Measurements from ENCODE around the gene ARAP1. TPM values are rescaled to one million over a fixed set of nuclear protein-coding genes. Genes with fewer than 3 reads are reported as not detected.

ARAP1 gene
- total RNA-seq, 1 donor from 2014 or later, result 17.6 TPM

DNA sequence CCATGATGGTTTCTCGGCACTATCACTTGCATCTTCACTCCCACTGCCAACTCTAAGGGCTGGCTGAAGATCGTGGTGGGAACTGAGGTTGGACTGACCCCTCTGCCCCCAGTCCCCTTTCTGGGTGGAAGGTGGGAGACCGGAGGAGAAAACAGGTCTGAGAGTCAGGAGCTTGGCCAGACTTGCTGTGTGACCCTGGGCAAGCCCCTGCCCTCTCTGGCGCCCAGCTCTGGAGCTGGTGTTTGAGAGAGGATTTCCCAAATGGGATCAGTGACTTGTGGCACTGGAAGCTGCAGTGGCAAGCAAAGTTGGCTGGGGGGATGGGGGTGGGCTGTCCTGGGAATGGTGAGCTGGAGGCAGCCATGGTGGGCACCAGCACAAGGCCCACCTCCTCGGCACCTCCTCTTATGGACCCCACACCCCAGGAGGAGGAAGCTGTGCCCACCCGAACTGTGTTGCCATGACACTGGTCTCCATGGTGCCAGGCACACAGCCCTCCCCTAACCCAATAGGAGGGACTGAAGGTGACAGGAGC lies 71.5 kb downstream of the ARAP1 start:
- Histone ChIP-seq H3F3A (ENCODE audit: low read depth) (no peaks in the 10 kb centered on the region), H3K36me3 (no peaks in the 10 kb centered on the region), H3K79me2 (ENCODE audit: low read depth) (no peaks in the 10 kb centered on the region), H3K4me3 (no peak overlapping the region), H4K20me1 (ENCODE audit: low read depth) (peaks cover 57% of the 10 kb centered on the region), H3K27ac (no peak overlapping the region), H3K9me3 (ENCODE audit: low read depth) (no peaks in the 10 kb centered on the region), H3K4me1 (peaks cover 9% of the 10 kb centered on the region), H3K27me3 (peaks cover 42% of the 10 kb centered on the region), H3K9ac (no peak overlapping the region), H2AFZ (replicated peaks) (no peak overlapping the region), H3K4me2 (no peak overlapping the region)
- DNase-seq (ENCODE audit: low spot score), result no peak
- Mint-ChIP-seq H3K4me1 (peaks cover 41% of the 10 kb centered on the region), H3K9me3 (no peaks in the 10 kb centered on the region), H3K27me3 (ENCODE audit: insufficient read depth, low read depth) (peaks cover 39% of the 10 kb centered on the region), H3K27ac (no peak overlapping the region), H3K4me3 (peak overlapping the region; percentile 60), H3K36me3 (no peaks in the 10 kb centered on the region)
- no peak for TF ChIP-seq EZH2phosphoT487 (IDR thresholded peaks at IDR 0.05)
- TF ChIP-seq CTCF (IDR thresholded peaks at IDR 0.05), result no peak

DNA sequence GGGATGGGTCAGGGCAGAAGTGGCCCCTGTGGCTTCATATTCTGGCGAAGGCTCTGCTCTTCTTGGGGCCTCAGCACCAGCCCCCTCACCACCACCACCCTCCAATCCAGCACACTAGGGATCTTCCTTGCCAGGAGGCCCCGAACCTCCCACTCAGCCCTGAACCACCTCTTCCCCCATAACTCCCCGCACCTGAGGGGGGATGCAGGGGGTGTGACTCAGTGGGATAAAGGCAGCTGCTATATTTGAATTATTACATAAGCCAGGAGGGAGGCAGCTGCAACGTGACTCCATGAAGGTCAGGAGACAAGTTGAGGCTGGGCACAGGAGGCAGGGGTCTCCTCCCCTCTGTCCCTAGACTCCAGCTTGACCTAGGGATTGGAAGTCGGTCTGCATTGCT lies 72.3 kb downstream of the ARAP1 start:
- Histone ChIP-seq H3K4me1 (peaks cover 9% of the 10 kb centered on the region), H3F3A (ENCODE audit: low read depth) (no peaks in the 10 kb centered on the region), H3K4me2 (no peak overlapping the region), H3K9ac (no peak overlapping the region), H2AFZ (replicated peaks) (no peak overlapping the region), H3K36me3 (no peaks in the 10 kb centered on the region), H3K27ac (no peak overlapping the region), H3K9me3 (ENCODE audit: low read depth) (no peaks in the 10 kb centered on the region), H3K4me3 (no peak overlapping the region), H3K27me3 (peaks cover 50% of the 10 kb centered on the region), H3K79me2 (ENCODE audit: low read depth) (no peaks in the 10 kb centered on the region), H4K20me1 (ENCODE audit: low read depth) (peaks cover 59% of the 10 kb centered on the region)
- TF ChIP-seq CTCF (IDR thresholded peaks at IDR 0.05), result no peak
- no peak for TF ChIP-seq EZH2 (IDR thresholded peaks at IDR 0.05)
- TF ChIP-seq EZH2phosphoT487 (IDR thresholded peaks at IDR 0.05), result no peak
- peaks cover 45% of the 10 kb centered on the region for H3K27me3 Mint-ChIP-seq (ENCODE audit: insufficient read depth, low read depth)
- H3K4me3 Mint-ChIP-seq, result no peak overlapping the region
- no peak for DNase-seq (ENCODE audit: low spot score)
- no peak overlapping the region for H3K27ac Mint-ChIP-seq
- H3K36me3 Mint-ChIP-seq, result no peaks in the 10 kb centered on the region
- H3K9me3 Mint-ChIP-seq, result no peaks in the 10 kb centered on the region
- peaks cover 48% of the 10 kb centered on the region for H3K4me1 Mint-ChIP-seq

GRCh38 chr11:72678524-72678923 lies 73.7 kb downstream of the ARAP1 start:
- peaks cover 55% of the 10 kb centered on the region for H3K4me1 Mint-ChIP-seq
- peaks cover 59% of the 10 kb centered on the region for H4K20me1 ChIP-seq (ENCODE audit: low read depth)
- H3K27ac ChIP-seq, result no peak overlapping the region
- no peaks in the 10 kb centered on the region for H3K9me3 Mint-ChIP-seq
- no peak overlapping the region for H3K4me2 ChIP-seq
- TF ChIP-seq EZH2 (IDR thresholded peaks at IDR 0.05), result no peak
- no peak for TF ChIP-seq CTCF (IDR thresholded peaks at IDR 0.05)
- no peak for TF ChIP-seq EZH2phosphoT487 (IDR thresholded peaks at IDR 0.05)
- no peaks in the 10 kb centered on the region for H3K36me3 Mint-ChIP-seq
- H3K79me2 ChIP-seq (ENCODE audit: low read depth), result no peaks in the 10 kb centered on the region
- H3K4me3 ChIP-seq, result no peak overlapping the region
- H3K27me3 ChIP-seq, result peaks cover 64% of the 10 kb centered on the region
- H3K9me3 ChIP-seq (ENCODE audit: low read depth), result no peaks in the 10 kb centered on the region
- peaks cover 9% of the 10 kb centered on the region for H3F3A ChIP-seq (ENCODE audit: low read depth)
- H3K4me1 ChIP-seq, result peaks cover 22% of the 10 kb centered on the region
- DNase-seq (ENCODE audit: low spot score), result no peak
- no peak overlapping the region for H3K27ac Mint-ChIP-seq
- peak overlapping the region; percentile 38 for H3K4me3 Mint-ChIP-seq
- no peak overlapping the region for H2AFZ ChIP-seq (replicated peaks)
- no peak overlapping the region for H3K9ac ChIP-seq
- H3K27me3 Mint-ChIP-seq (ENCODE audit: insufficient read depth, low read depth), result peaks cover 47% of the 10 kb centered on the region
- H3K36me3 ChIP-seq, result no peaks in the 10 kb centered on the region
